GM12878 (cell line): Measurements from ENCODE around the gene SRRD. TPM values are rescaled to one million over a fixed set of nuclear protein-coding genes. Genes with fewer than 3 reads are reported as not detected.

ENCODE experiments used
- CBX5 ChIP-seq: sonication (generic); IDR thresholded peaks from 2 replicates; pipeline ENCODE4 v1.6.1; 2016; ENCODE audit warnings: low read depth, moderate library complexity, mild to moderate bottlenecking, inconsistent platforms
- CHD4 ChIP-seq: fragments of 200-600 bp; sonication (generic); IDR thresholded peaks from 2 replicates; pipeline ENCODE4 v1.6.1; 2016; ENCODE audit warnings: mild to moderate bottlenecking
- CUX1 ChIP-seq: IDR thresholded peaks from 2 replicates; pipeline ENCODE4 v1.6.1; 2012; ENCODE audit warnings: improper control_type of control experiment, low read depth, low read length; ENCODE audit not compliant: insufficient replicate concordance
- IKZF2 ChIP-seq, 2 experiments: fragments of 450-650 bp; IDR thresholded peaks; 2 replicates each; pipeline ENCODE4 v1.6.1; 2017; ENCODE audit warnings: mild to moderate bottlenecking in 2 of 2, moderate library complexity in 2 of 2
- KLF5 ChIP-seq: fragments of 450-650 bp; IDR thresholded peaks from 2 replicates; pipeline ENCODE4 v1.6.1; 2014; ENCODE audit warnings: mild to moderate bottlenecking; ENCODE audit not compliant: partially characterized antibody
- NRF1 ChIP-seq: conservative IDR thresholded peaks from 2 replicates; pipeline ENCODE4 v1.6.1; 2011; ENCODE audit warnings: mild to moderate bottlenecking, low read depth, low read length, improper control_type of control experiment
- PBX3 ChIP-seq: IDR thresholded peaks from 2 replicates; pipeline ENCODE4 v1.6.1; 2011; ENCODE audit warnings: mild to moderate bottlenecking, low read depth, low read length, moderate library complexity; ENCODE audit not compliant: insufficient replicate concordance
- PKNOX1 ChIP-seq: fragments of 450-650 bp; IDR thresholded peaks from 2 replicates; pipeline ENCODE4 v1.6.1; 2016; ENCODE audit warnings: mild to moderate bottlenecking
- POU2F2 ChIP-seq: IDR thresholded peaks from 3 replicates; pipeline ENCODE4 v1.6.1; 2011; ENCODE audit warnings: low read depth, mild to moderate bottlenecking, low read length, borderline replicate concordance
- SUZ12 ChIP-seq: fragments of 200-600 bp; sonication (generic); IDR thresholded peaks from one replicate; pipeline ENCODE4 v1.6.1; 2018; ENCODE audit warnings: antibody characterized with exemption, mild to moderate bottlenecking; ENCODE audit not compliant: unreplicated experiment
- USF1 ChIP-seq: IDR thresholded peaks from 2 replicates; pipeline ENCODE4 v1.6.1; 2011; ENCODE audit warnings: borderline replicate concordance, low read depth, mild to moderate bottlenecking, moderate library complexity, mixed read lengths, low read length; ENCODE audit not compliant: insufficient read depth; ENCODE audit errors: extremely low read length
- polyA plus RNA-seq, 11 experiments: library from polyadenylated mRNA; depleted of rRNA in 4 of 11; unstranded in 6 of 11; stranded (reverse) in 5 of 11; fragments of >200 nt; fragmentation: Nextera tagmentation in 4 of 11; fragmentation: Illumina TruSeq in 1 of 11; extraction: Ambion mirVana in 4 of 11; extraction: Trizol in 1 of 11; gene quantifications; 1 replicate in 1 of 11; 2 replicates in 10 of 11; pipeline versions ENCODE4 v1.2.1 to v1.2.3, GENCODE V29; 2011 to 2016; ENCODE audit warnings: inconsistent platforms in 2 of 11, missing spikeins in 2 of 11, low read depth in 1 of 11
- total RNA-seq, 4 experiments: library from RNA; depleted of rRNA in 3 of 4; stranded (reverse); fragments of >200 nt in 3 of 4; fragmentation: Illumina TruSeq in 1 of 4; extraction: Trizol in 1 of 4; gene quantifications; 2 replicates each; pipeline versions ENCODE4 v1.2.1 to v1.2.3, GENCODE V29; 2013 to 2021

The SRRD gene
- total and polyA plus RNA-seq, 10 of the 15 experiments (the other 5 are each of a cell fraction or from before 2014, with no cell fraction given): 4.1 to 50.6 (median 27.5) TPM

GRCh38 chr22:26503758-26504157 is 20.1 kb downstream of the SRRD start (continued):
- no peak for TF ChIP-seq PKNOX1
- no peak for TF ChIP-seq KLF5
- no peak for TF ChIP-seq NRF1
- no peak for TF ChIP-seq CUX1
- no peak for TF ChIP-seq SUZ12
- no peak for TF ChIP-seq USF1
- no peak for TF ChIP-seq CHD4
- TF ChIP-seq IKZF2 (IDR thresholded peaks at IDR 0.05): no peak
- TF ChIP-seq POU2F2: no peak
- no peak for TF ChIP-seq CBX5
- no peak for TF ChIP-seq PBX3
